H1 (cell line): ENCODE data around the gene CYSLTR1. TPM values are rescaled to one million over a fixed set of nuclear protein-coding genes. Genes with fewer than 3 reads are reported as not detected.

ENCODE experiments used
- CTCF ChIA-PET: fragments of 300-600 bp; sonication (Branson Sonifier 250); formaldehyde crosslinking; loops from one replicate; lab custom pipeline; 2021; ENCODE audit not compliant: partially characterized antibody; lab: Charles Lee
- POLR2A ChIA-PET: fragments of 300-600 bp; sonication (Branson Sonifier 250); formaldehyde crosslinking; loops from one replicate; lab custom pipeline; 2021; ENCODE audit warnings: inconsistent platforms; ENCODE audit not compliant: partially characterized antibody; lab: Charles Lee
- DNase-seq, 2 experiments: peaks; one replicate each; pipeline versions ENCODE4 v3.0.0 to v3.0.0-alpha.2; 2010 to 2022; ENCODE audit warnings: low spot score in 2 of 2, low read depth in 1 of 2, mixed read lengths in 1 of 2
- FAIRE-seq: peaks from 2 replicates; lab custom pipeline; 2011; peaks lifted over from hg19 to GRCh38; lab: Jason Lieb, UNC
- H2AFZ ChIP-seq: 2 replicates; pipeline ENCODE4 v1.8.1; 2012; ENCODE audit warnings: low read length, inconsistent platforms
- H2AK5ac ChIP-seq: 2 replicates; pipeline ENCODE4 v1.6.1; 2013; ENCODE audit warnings: low read depth, low read length
- H2BK120ac ChIP-seq: replicated peaks from 2 replicates; pipeline ENCODE3; 2013; ENCODE audit warnings: low read depth, low read length, inconsistent platforms
- H2BK12ac ChIP-seq: 2 replicates; pipeline ENCODE4 v1.6.1; 2013; ENCODE audit warnings: low read depth, low read length
- H2BK15ac ChIP-seq: 2 replicates; pipeline ENCODE4 v1.6.1; 2013; ENCODE audit warnings: low read length
- H2BK20ac ChIP-seq: 2 replicates; pipeline ENCODE4 v1.6.1; 2013; ENCODE audit warnings: low read length
- H2BK5ac ChIP-seq: 2 replicates; pipeline ENCODE4 v1.6.1; 2013; ENCODE audit warnings: low read depth, low read length
- H3K14ac ChIP-seq: 2 replicates; pipeline ENCODE4 v1.6.1; 2013; ENCODE audit warnings: inconsistent platforms; ENCODE audit not compliant: insufficient read length
- H3K18ac ChIP-seq: 2 replicates; pipeline ENCODE4 v1.6.1; 2013; ENCODE audit warnings: low read length; ENCODE audit errors: extremely low read depth
- H3K23ac ChIP-seq: 2 replicates; pipeline ENCODE4 v1.6.1; 2013; ENCODE audit warnings: inconsistent platforms; ENCODE audit not compliant: insufficient read length
- H3K23me2 ChIP-seq: 2 replicates; pipeline ENCODE4 v1.6.1; 2013; ENCODE audit warnings: low read depth, low read length
- H3K27ac ChIP-seq: 2 replicates; pipeline ENCODE4 v1.6.1; 2011; ENCODE audit warnings: low read depth, low read length, inconsistent platforms
- H3K27me3 ChIP-seq, 4 experiments: replicated peaks in 1 of 4; 1 replicate in 1 of 4; 2 replicates in 3 of 4; pipeline versions ENCODE4 v1.6.1 to v1.8.1; 2011 to 2013; ENCODE audit warnings: low read length in 3 of 4, mild to moderate bottlenecking in 3 of 4, inconsistent platforms in 2 of 4, mixed read lengths in 2 of 4, moderate library complexity in 1 of 4; ENCODE audit not compliant: control insufficient read depth in 3 of 4, insufficient read depth in 3 of 4; ENCODE audit errors: extremely low read depth in 1 of 4
- H3K36me3 ChIP-seq, 4 experiments: 2 replicates each; pipeline versions ENCODE4 v1.6.1 to v1.8.1; 2011 to 2013; ENCODE audit warnings: mild to moderate bottlenecking in 4 of 4, low read length in 3 of 4, moderate library complexity in 2 of 4, control low read depth in 1 of 4, inconsistent platforms in 1 of 4; ENCODE audit not compliant: insufficient read depth in 4 of 4, control insufficient read depth in 2 of 4
- H3K4ac ChIP-seq: replicated peaks from 2 replicates; pipeline ENCODE3; 2013; ENCODE audit warnings: low read length, low read depth, mixed read lengths, inconsistent platforms; ENCODE audit not compliant: insufficient read length
- H3K4me1 ChIP-seq, 4 experiments: replicated peaks in 1 of 4; 1 replicate in 1 of 4; 2 replicates in 3 of 4; pipeline versions ENCODE4 v1.6.1 to v1.8.1; 2011 to 2013; ENCODE audit warnings: low read length in 3 of 4, inconsistent platforms in 2 of 4, mixed read lengths in 1 of 4; ENCODE audit not compliant: insufficient read depth in 4 of 4, control insufficient read depth in 3 of 4
- H3K4me2 ChIP-seq, 2 experiments: 2 replicates each; pipeline versions ENCODE4 v1.6.1 to v1.8.1; 2011 to 2013; ENCODE audit warnings: low read depth in 2 of 2, low read length in 2 of 2, control low read depth in 1 of 2, inconsistent platforms in 1 of 2, mild to moderate bottlenecking in 1 of 2; ENCODE audit not compliant: insufficient read depth in 1 of 2
- H3K4me3 ChIP-seq, 4 experiments: fragments of 200-600, 300-600 bp in 1 of 4; sonication (generic), shearing (Covaris generic), sonication (Bioruptor Twin) in 1 of 4; 2 replicates each; pipeline versions ENCODE4 v1.5.1 to v1.8.1; 2011 to 2016; ENCODE audit warnings: low read length in 4 of 4, low read depth in 3 of 4, control low read depth in 2 of 4, inconsistent platforms in 2 of 4, mild to moderate bottlenecking in 2 of 4, mixed read lengths in 1 of 4, moderate library complexity in 1 of 4; ENCODE audit not compliant: insufficient read depth in 2 of 4; ENCODE audit errors: extremely low read depth in 1 of 4
- H3K56ac ChIP-seq: replicated peaks from 2 replicates; pipeline ENCODE3; 2013; ENCODE audit warnings: low read depth, mild to moderate bottlenecking, mixed read lengths, low read length, inconsistent platforms; ENCODE audit not compliant: insufficient read length
- H3K79me1 ChIP-seq: 2 replicates; pipeline ENCODE4 v1.6.1; 2013; ENCODE audit warnings: low read depth, low read length, control low read depth
- H3K79me2 ChIP-seq, 2 experiments: 2 replicates each; pipeline versions ENCODE4 v1.6.1 to v1.8.1; 2012 to 2013; ENCODE audit warnings: low read length in 2 of 2, mild to moderate bottlenecking in 2 of 2, inconsistent platforms in 1 of 2; ENCODE audit not compliant: insufficient read depth in 2 of 2, control insufficient read depth in 1 of 2
- H3K9ac ChIP-seq, 4 experiments: replicated peaks in 1 of 4; 1 replicate in 1 of 4; 2 replicates in 3 of 4; pipeline versions ENCODE4 v1.6.1 to v1.8.1; 2011 to 2013; ENCODE audit warnings: low read depth in 3 of 4, low read length in 3 of 4, control low read depth in 2 of 4, mild to moderate bottlenecking in 2 of 4, moderate library complexity in 2 of 4, inconsistent platforms in 1 of 4; ENCODE audit errors: extremely low read depth in 1 of 4
- H3K9me3 ChIP-seq, 2 experiments: 2 replicates each; pipeline versions ENCODE4 v1.6.1 to v1.8.1; 2012 to 2013; ENCODE audit warnings: mild to moderate bottlenecking in 2 of 2, moderate library complexity in 2 of 2, control low read depth in 1 of 2, inconsistent platforms in 1 of 2, low read depth in 1 of 2, low read length in 1 of 2, mixed read lengths in 1 of 2; ENCODE audit not compliant: insufficient read depth in 2 of 2
- H4K20me1 ChIP-seq, 2 experiments: replicated peaks in 1 of 2; 2 replicates each; pipeline versions ENCODE3 to v1.8.1; 2011 to 2013; ENCODE audit warnings: inconsistent platforms in 2 of 2, low read length in 2 of 2, mild to moderate bottlenecking in 1 of 2; ENCODE audit not compliant: insufficient read depth in 2 of 2, control insufficient read depth in 1 of 2
- H4K5ac ChIP-seq: 2 replicates; pipeline ENCODE4 v1.6.1; 2013; ENCODE audit warnings: low read length, low read depth, mixed read lengths, inconsistent platforms; ENCODE audit not compliant: insufficient read length
- H4K8ac ChIP-seq: 2 replicates; pipeline ENCODE4 v1.8.0; 2013; ENCODE audit warnings: mild to moderate bottlenecking, moderate library complexity, low read length, inconsistent platforms; ENCODE audit not compliant: insufficient read depth; ENCODE audit errors: extremely low read depth
- H4K91ac ChIP-seq: replicated peaks from 2 replicates; pipeline ENCODE3; 2013; ENCODE audit warnings: low read length, mixed read lengths, inconsistent platforms; ENCODE audit not compliant: insufficient read length
- FOSL1 ChIP-seq: IDR thresholded peaks from 2 replicates; pipeline ENCODE4 v1.6.1; 2011; ENCODE audit warnings: mild to moderate bottlenecking, low read depth, low read length, moderate library complexity; ENCODE audit not compliant: insufficient read depth
- POLR2AphosphoS5 ChIP-seq: IDR thresholded peaks from 2 replicates; pipeline ENCODE4 v1.6.1; 2011; ENCODE audit warnings: low read depth, low read length
- RNF2 ChIP-seq: fragments of 200-900, 300-1000 bp; sonication (generic); IDR thresholded peaks from 2 replicates; pipeline ENCODE4 v1.7.1; 2016; ENCODE audit warnings: borderline replicate concordance, low read depth, mild to moderate bottlenecking, antibody characterized with exemption, low read length; ENCODE audit not compliant: poor library complexity, severe bottlenecking; ENCODE audit errors: missing control alignments
- SIN3A ChIP-seq, 2 experiments: IDR thresholded peaks in 1 of 2; conservative IDR thresholded peaks in 1 of 2; 2 replicates each; pipeline ENCODE4 v1.6.1; 2011 to 2012; ENCODE audit warnings: low read length in 2 of 2, improper control_type of control experiment in 1 of 2, low read depth in 1 of 2, mild to moderate bottlenecking in 1 of 2
- SIRT6 ChIP-seq: IDR thresholded peaks from one replicate; pipeline ENCODE4 v1.7.1; 2012; ENCODE audit warnings: low read length, inconsistent platforms
- TBP ChIP-seq: IDR thresholded peaks from 2 replicates; pipeline ENCODE4 v1.6.1; 2011; ENCODE audit warnings: low read depth, low read length, improper control_type of control experiment
- TEAD4 ChIP-seq: IDR thresholded peaks from 2 replicates; pipeline ENCODE4 v1.6.1; 2012; ENCODE audit warnings: low read depth, low read length, inconsistent platforms, mixed read lengths
- YY1 ChIP-seq: IDR thresholded peaks from 2 replicates; pipeline ENCODE4 v1.6.1; 2011; ENCODE audit warnings: low read depth, mild to moderate bottlenecking, low read length
- polyA plus RNA-seq, 7 experiments: library from polyadenylated mRNA; depleted of rRNA in 3 of 7; stranded (reverse) in 5 of 7; unstranded in 2 of 7; fragments of >200 nt in 5 of 7; fragments of 200-250 nt in 2 of 7; gene quantifications; 1 replicate in 5 of 7; 2 replicates in 1 of 7; 4 replicates in 1 of 7; pipeline versions ENCODE4 v1.2.1 to v1.2.3, GENCODE V29; 2011 to 2013; ENCODE audit warnings: missing spikeins in 2 of 7, mixed read lengths in 2 of 7
- total RNA-seq: library from RNA; stranded (reverse); fragmentation: NEBNext Ultra II Directional; extraction: Animal tissue kit (Norgen Biotek cat#: 25700); gene quantifications from 2 replicates; pipeline ENCODE4 v1.2.1, GENCODE V29; 2021

Gene CYSLTR1
- total and polyA plus RNA-seq, 2 of the 8 experiments (the other 6 are each of a cell fraction or from before 2014, with no cell fraction given), result 0.09 TPM

GRCh38 chrX:78333521-78333920 lies 6.1 kb upstream of the CYSLTR1 start:
- H3K79me1 ChIP-seq, result no peaks in the 10 kb centered on the region
- no peak overlapping the region for H3K4ac ChIP-seq
- H3K4me2 ChIP-seq, result no peak overlapping the region
- no peak overlapping the region for H4K91ac ChIP-seq
- no peaks in the 10 kb centered on the region for H3K23me2 ChIP-seq
- no peak for TF ChIP-seq FOSL1
- no peak for TF ChIP-seq SIN3A (conservative IDR thresholded peaks at IDR 0.05 in 1 of 2, IDR thresholded peaks at IDR 0.05 in 1 of 2; ENCODE audit: low read depth in 1 of 2, low read length in 2 of 2)
- no peak for TF ChIP-seq TEAD4
- no peak for TF ChIP-seq TBP
- no peak for TF ChIP-seq YY1
- TF ChIP-seq RNF2, result no peak
- no peak for TF ChIP-seq SIRT6
- no peak for TF ChIP-seq POLR2AphosphoS5
- no peaks in the 10 kb centered on the region for H3K36me3 ChIP-seq
- peak; percentile 71 for FAIRE-seq
- DNase-seq, result no peak
- H2BK20ac ChIP-seq, result no peak overlapping the region
- no peaks in the 10 kb centered on the region for H4K20me1 ChIP-seq
- no peaks in the 10 kb centered on the region for H3K9me3 ChIP-seq
- no peak overlapping the region for H3K14ac ChIP-seq
- H2BK5ac ChIP-seq, result no peak overlapping the region
- no peak overlapping the region for H2AK5ac ChIP-seq
- H2BK15ac ChIP-seq, result no peak overlapping the region
- H3K23ac ChIP-seq, result no peak overlapping the region
- POLR2A ChIA-PET, result no interaction called here
- H3K56ac ChIP-seq, result no peak overlapping the region
- H4K8ac ChIP-seq, result no peak overlapping the region
- H3K4me1 ChIP-seq, result peaks cover 0 to 3% (median 0%) of the 10 kb centered on the region in 4 experiments; a peak in 2 of 7 replicates
- H3K4me3 ChIP-seq, result no peak overlapping the region
- no peaks in the 10 kb centered on the region for H3K27me3 ChIP-seq
- H3K9ac ChIP-seq, result no peak overlapping the region
- H2BK120ac ChIP-seq, result no peak overlapping the region
- no peak overlapping the region for H2AFZ ChIP-seq
- CTCF ChIA-PET, result no interaction called here
- no peak overlapping the region for H3K18ac ChIP-seq
- H3K27ac ChIP-seq, result no peak overlapping the region
- no peak overlapping the region for H2BK12ac ChIP-seq
- no peaks in the 10 kb centered on the region for H3K79me2 ChIP-seq
- H4K5ac ChIP-seq, result no peak overlapping the region
